ENCODE results near the gene PIGR.

GRCh38 chr1:206987873-206988272, 41.6 kb upstream of the PIGR start:
- TF ChIP-seq, protein P1, sequence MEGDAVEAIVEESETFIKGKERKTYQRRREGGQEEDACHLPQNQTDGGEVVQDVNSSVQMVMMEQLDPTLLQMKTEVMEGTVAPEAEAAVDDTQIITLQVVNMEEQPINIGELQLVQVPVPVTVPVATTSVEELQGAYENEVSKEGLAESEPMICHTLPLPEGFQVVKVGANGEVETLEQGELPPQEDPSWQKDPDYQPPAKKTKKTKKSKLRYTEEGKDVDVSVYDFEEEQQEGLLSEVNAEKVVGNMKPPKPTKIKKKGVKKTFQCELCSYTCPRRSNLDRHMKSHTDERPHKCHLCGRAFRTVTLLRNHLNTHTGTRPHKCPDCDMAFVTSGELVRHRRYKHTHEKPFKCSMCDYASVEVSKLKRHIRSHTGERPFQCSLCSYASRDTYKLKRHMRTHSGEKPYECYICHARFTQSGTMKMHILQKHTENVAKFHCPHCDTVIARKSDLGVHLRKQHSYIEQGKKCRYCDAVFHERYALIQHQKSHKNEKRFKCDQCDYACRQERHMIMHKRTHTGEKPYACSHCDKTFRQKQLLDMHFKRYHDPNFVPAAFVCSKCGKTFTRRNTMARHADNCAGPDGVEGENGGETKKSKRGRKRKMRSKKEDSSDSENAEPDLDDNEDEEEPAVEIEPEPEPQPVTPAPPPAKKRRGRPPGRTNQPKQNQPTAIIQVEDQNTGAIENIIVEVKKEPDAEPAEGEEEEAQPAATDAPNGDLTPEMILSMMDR (IDR thresholded peaks at IDR 0.05; ENCODE audit: borderline replicate concordance, extremely low read depth, low read length, poor library complexity, severe bottlenecking) = no peak
- no peak for TF ChIP-seq EZH2 (IDR thresholded peaks at IDR 0.05; ENCODE audit: borderline replicate concordance, low read depth, low read length, severe bottlenecking)

Data from DND-41 (cell line).